K562 (cell line): ENCODE data around the gene PRM1.

Experiments
- CBFB ChIP-seq: sonication (generic); formaldehyde crosslinking; IDR thresholded peaks from 2 replicates; pipeline ENCODE4 v1.4.0; 2020; ENCODE audit warnings: mild to moderate bottlenecking, missing genetic modification reagents
- FOXK2 ChIP-seq, 2 experiments: fragments of 450-650 bp; IDR thresholded peaks in 1 of 2; conservative IDR thresholded peaks in 1 of 2; 2 replicates each; pipeline ENCODE4 v1.6.1; 2016; ENCODE audit warnings: low read depth in 2 of 2, mild to moderate bottlenecking in 1 of 2
- JUND ChIP-seq, 2 experiments: IDR thresholded peaks; 2 replicates in 1 of 2; 3 replicates in 1 of 2; pipeline ENCODE4 v1.6.1; 2011; ENCODE audit warnings: borderline replicate concordance in 2 of 2, low read depth in 2 of 2, low read length in 2 of 2, improper control_type of control experiment in 1 of 2, missing biosample characterization in 1 of 2, missing genetic modification characterization in 1 of 2, missing genetic modification reagents in 1 of 2
- MAFG ChIP-seq: fragments of 450-650 bp; conservative IDR thresholded peaks from 2 replicates; pipeline ENCODE4 v1.6.1; 2016; ENCODE audit warnings: missing genetic modification characterization, missing compliant biosample characterization
- POLR2A ChIP-seq: fragments of 450-650 bp; conservative IDR thresholded peaks from 2 replicates; pipeline ENCODE4 v1.6.1; 2016
- THRA ChIP-seq: fragments of 450-650 bp; IDR thresholded peaks from 2 replicates; pipeline ENCODE4 v1.6.1; 2017; ENCODE audit warnings: mild to moderate bottlenecking, moderate library complexity
- USF2 ChIP-seq: sonication (generic); formaldehyde crosslinking; IDR thresholded peaks from 2 replicates; pipeline ENCODE4 v1.5.0; 2020; ENCODE audit warnings: missing genetic modification reagents
- TF ChIP-seq, protein P1 (sequence below), 3 experiments: IDR thresholded peaks in 2 of 3; conservative IDR thresholded peaks in 1 of 3; 2 replicates each; pipeline ENCODE4 v1.5.1; 2011 to 2012; ENCODE audit warnings: low read length in 3 of 3, mild to moderate bottlenecking in 3 of 3, control low read depth in 2 of 3, improper control_type of control experiment in 1 of 3, inconsistent platforms in 1 of 3, low read depth in 1 of 3, mixed read lengths in 1 of 3, moderate library complexity in 1 of 3; ENCODE audit not compliant: insufficient read depth in 2 of 3
- TF ChIP-seq, protein P2 (sequence below): fragments of 250-450 bp; sonication (Bioruptor Pico); IDR thresholded peaks from 2 replicates; pipeline ENCODE4 v1.4.0; 2020; ENCODE audit warnings: mild to moderate bottlenecking, moderate library complexity, borderline replicate concordance

DNA sequence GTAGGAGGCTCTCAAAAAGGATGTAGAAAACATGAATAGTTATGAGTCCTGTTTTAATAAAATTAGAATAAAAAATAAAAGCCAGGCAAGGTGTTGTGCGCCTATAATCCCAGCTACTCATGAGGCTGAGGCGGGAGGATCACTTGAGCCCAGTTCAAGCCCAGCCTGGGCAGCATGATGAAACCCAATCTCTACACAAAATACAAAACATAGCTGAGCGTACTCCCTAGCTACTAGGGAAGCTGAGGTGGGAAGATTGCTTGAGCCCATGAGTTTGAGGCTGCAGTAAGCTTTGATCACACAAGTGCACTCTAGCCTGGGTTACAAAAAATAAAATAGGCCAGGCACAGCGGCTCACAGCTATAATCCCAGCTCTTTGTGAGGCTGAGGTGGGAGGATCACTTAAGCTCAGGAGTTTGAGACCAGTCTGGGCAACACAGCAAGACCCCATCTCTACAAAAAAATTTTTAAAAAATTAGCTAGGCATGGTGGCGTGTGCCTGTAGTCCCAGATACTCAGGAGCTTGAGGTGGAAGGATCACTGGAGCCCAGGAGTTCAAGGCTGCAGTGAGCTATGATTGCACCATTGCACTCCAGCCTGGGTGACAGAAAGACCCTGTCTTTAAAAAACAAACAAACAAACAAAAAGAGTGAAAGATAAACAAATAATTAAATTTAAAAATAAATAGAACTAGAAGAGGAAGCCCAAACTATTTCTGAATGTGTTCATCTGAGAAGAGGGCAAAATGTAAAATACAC is 17.2 kb upstream of the PRM1 start:
- TF ChIP-seq USF2 (CRISPR knock-in tag) (no peak), POLR2A (no peak), MAFG (tag) (no peak), CBFB (CRISPR knock-in tag) (no peak), THRA (no peak), JUND (IDR thresholded peaks at IDR 0.05; ENCODE audit: borderline replicate concordance, low read depth, low read length) (no peak), JUND (tag; IDR thresholded peaks at IDR 0.05; ENCODE audit: borderline replicate concordance, low read depth, low read length) (no peak), FOXK2 (conservative IDR thresholded peaks at IDR 0.05 in 1 of 2, IDR thresholded peaks at IDR 0.05 in 1 of 2; ENCODE audit: low read depth in 2 of 2) (no peak)
- TF ChIP-seq, protein P1, sequence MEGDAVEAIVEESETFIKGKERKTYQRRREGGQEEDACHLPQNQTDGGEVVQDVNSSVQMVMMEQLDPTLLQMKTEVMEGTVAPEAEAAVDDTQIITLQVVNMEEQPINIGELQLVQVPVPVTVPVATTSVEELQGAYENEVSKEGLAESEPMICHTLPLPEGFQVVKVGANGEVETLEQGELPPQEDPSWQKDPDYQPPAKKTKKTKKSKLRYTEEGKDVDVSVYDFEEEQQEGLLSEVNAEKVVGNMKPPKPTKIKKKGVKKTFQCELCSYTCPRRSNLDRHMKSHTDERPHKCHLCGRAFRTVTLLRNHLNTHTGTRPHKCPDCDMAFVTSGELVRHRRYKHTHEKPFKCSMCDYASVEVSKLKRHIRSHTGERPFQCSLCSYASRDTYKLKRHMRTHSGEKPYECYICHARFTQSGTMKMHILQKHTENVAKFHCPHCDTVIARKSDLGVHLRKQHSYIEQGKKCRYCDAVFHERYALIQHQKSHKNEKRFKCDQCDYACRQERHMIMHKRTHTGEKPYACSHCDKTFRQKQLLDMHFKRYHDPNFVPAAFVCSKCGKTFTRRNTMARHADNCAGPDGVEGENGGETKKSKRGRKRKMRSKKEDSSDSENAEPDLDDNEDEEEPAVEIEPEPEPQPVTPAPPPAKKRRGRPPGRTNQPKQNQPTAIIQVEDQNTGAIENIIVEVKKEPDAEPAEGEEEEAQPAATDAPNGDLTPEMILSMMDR (IDR thresholded peaks at IDR 0.05 in 2 of 3, conservative IDR thresholded peaks at IDR 0.05 in 1 of 3; ENCODE audit: insufficient read depth in 2 of 3, low read depth in 1 of 3, low read length in 3 of 3): no peak
- TF ChIP-seq, protein P2, sequence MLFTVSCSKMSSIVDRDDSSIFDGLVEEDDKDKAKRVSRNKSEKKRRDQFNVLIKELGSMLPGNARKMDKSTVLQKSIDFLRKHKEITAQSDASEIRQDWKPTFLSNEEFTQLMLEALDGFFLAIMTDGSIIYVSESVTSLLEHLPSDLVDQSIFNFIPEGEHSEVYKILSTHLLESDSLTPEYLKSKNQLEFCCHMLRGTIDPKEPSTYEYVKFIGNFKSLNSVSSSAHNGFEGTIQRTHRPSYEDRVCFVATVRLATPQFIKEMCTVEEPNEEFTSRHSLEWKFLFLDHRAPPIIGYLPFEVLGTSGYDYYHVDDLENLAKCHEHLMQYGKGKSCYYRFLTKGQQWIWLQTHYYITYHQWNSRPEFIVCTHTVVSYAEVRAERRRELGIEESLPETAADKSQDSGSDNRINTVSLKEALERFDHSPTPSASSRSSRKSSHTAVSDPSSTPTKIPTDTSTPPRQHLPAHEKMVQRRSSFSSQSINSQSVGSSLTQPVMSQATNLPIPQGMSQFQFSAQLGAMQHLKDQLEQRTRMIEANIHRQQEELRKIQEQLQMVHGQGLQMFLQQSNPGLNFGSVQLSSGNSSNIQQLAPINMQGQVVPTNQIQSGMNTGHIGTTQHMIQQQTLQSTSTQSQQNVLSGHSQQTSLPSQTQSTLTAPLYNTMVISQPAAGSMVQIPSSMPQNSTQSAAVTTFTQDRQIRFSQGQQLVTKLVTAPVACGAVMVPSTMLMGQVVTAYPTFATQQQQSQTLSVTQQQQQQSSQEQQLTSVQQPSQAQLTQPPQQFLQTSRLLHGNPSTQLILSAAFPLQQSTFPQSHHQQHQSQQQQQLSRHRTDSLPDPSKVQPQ (CRISPR knock-in tag): no peak
